GM19455 (cell line): Measurements from ENCODE around the gene CEP170B.
"Not testable (repeated sequence)": the region's sequence is repeated elsewhere in the genome, so short reads cannot be mapped to it uniquely, and the experiment has no call there.

Source experiments
- ATAC-seq: cut with Tn5 transposase; IDR thresholded peaks from one replicate; pipeline ENCODE4 v1.9.1; 2021; ENCODE audit not compliant: unreplicated experiment

CEP170B gene

DNA sequence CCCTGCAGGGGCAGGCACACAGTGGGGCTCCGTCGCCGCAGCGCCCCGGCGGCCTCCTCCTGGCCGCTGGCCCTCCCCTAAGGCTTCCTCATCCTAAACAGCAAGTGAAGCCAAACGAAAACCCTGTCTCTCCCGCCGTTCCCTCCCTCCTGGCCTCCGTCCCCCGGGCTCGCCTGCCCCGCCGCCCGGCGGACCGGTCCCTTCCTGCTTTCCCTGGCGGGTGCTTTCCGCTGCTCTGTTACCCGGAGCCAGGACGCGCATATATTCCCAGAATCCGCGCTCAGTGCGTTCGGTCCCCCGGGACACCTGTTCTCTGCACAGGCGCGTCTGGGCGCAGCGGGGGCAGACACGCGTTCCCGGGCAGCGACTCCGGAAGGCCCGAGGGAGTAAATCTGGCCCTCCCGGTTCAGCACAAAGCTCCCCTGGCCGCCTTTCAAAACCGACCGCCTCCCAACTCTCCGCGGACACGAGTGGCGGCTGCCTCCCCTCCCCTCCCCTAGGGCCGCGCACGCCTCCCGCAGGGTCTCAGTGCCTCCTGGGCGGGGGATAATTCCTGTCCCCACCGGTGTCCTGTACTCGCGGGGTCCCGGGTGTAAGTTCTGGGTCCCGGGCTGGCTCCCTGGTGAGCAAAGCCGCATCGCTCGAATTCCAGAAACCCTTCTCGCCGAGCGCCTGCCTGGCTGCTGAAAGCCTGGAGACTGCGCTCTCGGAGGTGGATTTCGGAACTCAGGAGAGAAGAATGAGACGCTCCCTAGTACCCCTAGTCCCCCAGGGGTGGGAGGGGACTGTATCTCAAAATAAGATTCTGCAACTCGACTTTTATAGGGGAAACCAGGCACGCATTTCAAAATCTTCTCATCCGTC, 21.4 kb upstream of the CEP170B start:
- no peak for ATAC-seq

DNA sequence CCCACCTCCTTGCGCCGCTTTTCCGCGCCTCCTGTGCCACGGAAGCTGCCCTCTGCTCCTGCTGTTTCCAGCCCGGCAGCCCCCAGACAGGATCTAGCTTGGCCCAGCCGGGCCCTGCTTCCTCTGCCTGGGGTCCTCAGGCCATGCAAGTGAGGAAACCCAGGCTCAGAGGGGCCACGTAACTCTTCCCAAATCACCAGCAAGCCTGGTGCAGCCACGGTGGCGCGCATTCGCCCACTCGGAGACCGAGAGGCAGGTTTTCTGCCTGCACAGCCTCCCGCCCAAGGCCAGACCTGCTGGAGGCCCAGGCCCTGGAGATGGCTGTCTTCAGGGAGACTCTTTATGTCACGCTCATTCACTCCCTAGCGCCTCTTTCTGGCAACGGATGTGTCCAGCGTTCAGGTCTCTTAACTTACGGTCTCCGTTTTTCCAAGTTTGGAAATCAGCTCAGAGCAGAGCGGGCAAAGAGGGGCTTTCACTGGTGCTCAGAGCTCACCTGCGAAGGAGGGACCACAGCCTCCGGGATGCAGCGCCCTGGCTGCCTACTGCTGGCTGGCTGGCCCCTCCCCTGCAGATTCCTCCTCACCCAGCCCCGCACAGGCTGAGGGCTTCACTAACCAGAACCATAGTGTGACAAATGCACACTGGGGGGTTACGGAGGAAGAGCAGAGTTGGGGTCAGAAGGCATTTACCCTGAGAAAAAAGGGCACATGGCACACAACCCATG, 20.6 kb upstream of the CEP170B start:
- ATAC-seq: no peak

DNA sequence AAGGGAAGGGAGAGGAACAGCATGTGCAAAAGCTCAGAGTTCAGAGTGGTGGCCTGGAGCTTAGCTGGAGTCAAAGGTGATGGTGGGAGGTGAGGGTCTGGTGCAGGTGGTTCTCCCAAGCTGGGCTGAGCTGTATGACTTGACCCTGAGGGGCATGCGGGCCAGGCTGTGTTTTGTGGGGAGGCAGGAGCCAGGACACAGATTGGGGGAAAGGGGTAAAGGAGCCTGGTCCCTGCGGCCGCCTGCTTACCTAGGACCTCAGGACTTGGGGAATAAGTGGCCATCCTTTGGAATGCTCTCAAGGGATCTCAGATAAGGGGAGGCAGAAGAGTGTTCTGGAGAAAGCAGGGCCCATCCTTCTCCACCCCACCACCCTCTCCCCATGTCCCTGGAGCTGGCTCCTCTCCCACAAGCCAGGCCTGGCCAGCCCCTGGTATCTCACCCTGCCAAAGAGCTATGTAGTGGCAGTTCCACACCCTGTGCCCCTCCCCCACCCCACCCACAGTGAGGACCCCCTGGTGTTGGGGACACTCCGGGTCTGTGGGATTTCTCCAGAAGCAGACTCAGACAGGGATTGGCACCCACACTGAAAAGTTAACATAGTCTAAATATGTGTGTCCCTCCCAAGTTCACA, 19.9 kb upstream of the CEP170B start:
- ATAC-seq: no peak

DNA sequence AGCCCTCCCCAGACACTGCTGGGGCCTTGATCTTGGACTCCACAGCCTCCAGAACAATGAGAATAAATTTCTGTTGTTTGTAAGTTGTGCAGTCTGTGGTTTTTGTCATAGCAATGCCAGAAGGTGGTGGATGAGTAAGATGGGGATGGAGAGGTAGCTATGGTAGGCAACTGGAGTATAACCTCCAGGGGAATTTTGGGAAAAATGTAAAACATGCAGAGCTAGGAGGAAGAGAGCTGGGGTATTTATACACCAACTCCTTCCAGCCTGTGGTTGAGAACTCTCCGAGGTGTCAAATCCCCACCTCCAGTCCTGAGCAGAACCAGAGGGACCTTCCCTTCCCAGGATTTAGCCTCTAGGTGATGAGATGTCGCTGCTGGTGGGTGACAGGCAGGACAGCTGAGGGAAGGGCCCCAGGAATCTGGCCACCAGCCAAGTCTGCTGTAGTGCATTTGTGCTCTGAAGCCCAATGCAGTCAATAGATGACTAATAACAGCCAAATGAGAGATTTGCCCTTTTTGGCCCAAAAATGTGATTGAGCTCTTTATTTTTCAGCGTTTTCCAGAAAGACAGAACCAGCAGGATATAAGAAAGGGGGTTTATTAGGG, 19.1 kb upstream of the CEP170B start:
- no peak for ATAC-seq

DNA sequence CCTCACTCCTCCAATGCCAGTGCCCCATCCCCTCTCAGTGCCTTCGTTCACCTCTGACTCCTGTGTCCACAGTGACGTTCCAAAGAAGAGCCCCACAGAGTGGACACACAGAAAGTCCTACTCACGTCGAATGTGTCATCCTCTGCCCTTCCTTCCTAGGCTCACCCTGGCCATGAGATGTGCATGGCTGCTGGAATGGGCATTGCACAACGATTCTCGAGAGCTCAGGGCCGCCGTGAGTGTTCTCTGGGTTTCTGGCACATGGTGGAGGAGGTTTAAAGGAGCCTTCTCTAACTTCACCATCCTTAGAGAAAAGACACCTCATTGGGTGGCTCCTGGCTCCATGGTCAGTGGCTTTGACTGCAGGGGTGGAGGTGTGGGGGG, 12.8 kb upstream of the CEP170B start:
- no peak for ATAC-seq

DNA sequence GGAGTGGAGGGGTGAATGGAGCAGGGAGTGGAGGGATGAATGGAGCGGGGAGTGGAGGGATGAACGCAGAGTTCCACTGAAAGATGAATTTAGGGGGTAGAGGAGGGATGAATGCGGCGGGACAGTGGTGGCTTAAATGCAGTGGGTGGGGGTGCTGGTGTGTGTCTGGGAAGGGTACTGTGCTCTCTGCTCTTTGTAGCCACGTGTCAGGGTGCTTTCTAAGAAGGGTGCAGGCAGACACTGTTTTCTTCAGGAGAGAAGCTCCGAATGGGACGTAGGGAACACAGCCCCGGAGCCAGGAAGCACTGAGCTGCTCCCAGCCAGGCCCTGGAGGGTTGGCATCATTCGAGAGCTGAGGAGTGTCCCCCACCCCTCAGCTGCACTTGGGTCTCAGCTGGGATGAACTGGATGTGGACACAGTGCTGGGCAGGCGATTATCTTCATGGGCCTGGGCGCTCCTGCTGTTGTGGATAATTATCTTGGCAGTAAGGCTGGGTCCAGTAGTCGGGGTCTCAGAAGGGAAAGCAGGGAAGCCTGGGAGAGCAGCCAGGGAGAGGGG, 9.5 kb upstream of the CEP170B start:
- no peak for ATAC-seq

DNA sequence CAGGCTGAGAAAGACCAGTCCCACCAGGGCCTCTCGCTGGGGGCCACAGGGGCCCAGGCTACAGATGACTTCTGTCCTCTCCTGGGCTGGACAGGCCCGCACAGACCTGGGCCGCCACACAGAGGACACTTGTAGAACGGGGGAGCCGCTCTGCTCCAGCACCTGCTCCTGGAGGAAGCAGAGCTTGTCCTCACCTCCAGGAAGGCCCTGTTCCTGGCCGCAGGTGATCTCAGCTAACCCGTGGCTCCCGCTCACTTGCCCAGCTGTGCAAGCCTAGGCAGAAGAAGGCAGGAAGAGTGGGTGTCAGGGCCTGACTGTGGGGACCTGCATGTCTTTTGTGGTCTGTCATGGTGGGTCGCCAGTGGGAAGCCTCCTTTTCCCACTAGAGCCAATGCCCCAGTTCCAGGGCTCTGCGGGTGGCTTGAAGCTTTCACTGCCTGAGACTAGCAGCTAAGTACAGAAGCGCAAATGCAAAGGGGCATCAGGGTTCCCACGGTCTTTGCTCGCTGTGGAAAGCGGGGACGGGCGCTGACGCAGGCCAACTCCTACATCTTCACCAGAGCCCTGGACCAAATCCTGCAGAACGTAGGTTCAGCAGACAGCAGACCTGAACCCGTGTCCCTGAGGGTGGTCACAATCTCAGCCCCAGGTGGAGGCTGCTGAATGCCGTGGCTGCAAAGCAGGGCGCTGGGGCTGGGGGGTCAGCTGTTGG, 8.8 kb upstream of the CEP170B start:
- no peak for ATAC-seq

DNA sequence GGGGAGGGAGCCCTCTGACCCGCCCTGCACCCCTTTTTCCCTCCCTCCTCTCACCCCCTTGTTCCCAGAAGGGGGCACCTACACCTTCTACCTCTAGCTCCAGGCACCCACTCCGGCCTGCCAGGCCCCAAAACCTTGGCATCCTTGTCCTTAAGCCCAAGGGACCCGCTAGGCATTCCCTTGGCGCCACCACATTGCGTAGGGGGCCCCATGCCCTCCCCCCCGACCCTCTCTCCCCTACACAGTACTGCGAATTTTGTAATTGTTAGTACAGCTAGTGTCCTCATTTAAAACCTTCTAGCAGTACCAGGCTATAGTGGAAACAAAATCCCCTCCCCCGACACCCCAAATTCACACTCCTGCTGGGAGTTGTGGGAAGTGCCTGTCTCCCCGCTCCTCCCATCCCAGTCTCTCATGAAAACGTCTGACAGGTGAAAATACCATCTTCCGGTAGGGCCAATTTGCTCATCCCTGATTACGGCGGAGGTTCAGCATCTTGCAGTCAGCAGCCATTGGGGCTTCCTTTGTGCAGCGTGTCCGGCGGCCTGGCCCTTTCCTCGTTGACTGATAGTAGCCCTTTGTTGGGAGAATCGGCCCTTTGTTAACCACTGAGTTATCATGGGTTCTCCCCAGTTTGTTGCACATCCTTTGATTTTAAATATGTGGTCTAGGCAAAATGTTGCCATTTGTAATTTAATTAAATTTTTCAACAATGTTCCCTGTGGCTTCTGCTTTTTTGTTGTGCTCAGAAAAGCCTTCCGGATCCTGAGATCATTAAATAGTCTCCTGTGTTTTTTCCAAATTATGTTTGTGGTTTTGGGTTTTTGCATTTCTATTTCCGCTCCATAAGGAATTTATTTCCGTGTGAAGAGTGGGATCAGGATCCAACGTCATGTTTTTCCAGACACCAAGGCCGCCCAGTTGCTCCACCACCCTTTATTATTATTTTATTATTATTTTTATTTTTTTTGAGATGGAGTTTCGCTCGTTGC, 7.9 kb upstream of the CEP170B start:
- ATAC-seq: no peak

DNA sequence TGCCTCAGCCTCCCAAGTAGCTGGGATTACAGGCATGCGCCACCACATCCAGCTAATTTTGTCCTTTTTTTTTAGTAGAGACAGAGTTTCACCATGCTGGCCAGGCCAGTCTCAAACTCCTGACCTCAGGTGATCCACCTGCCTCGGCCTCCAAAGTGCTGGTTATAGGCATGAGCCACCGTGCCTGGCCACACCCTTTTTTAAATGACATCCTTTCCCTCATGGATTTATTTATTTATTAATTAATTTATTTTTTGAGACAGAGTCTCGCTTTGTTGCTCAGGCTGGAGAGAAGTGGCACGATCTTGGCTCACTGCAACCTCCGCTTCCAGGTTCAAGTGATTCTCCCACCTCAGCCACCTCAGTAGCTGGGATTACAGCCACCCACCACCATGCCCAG, 7.1 kb upstream of the CEP170B start:
- not testable (repeated sequence) for ATAC-seq

DNA sequence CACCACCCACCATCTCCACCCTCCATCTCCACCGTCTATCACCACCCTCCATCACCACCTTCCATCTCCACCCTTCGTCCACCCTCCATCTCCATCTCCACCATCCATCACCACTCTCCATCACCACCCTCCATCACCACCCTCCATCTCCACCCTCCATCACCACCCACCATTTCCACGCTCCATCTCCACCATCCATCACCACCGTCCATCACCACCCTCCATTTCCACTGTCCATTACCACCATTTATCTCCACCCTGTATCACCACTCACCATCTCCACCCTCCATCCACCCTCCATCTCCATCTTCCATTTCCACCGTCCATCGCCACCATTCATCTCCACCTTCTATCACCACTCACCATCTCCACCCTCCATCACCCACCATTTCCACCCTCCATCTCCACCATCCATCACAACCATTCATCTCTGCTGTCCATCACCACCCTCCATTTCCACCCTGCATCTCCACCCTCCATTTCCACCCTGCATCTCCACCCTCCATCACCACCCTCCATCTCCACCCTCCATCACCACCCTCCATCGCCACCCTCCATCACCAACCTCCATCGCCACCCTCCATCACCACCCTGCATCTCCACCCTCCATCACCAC, 6.1 kb upstream of the CEP170B start:
- ATAC-seq: no peak

DNA sequence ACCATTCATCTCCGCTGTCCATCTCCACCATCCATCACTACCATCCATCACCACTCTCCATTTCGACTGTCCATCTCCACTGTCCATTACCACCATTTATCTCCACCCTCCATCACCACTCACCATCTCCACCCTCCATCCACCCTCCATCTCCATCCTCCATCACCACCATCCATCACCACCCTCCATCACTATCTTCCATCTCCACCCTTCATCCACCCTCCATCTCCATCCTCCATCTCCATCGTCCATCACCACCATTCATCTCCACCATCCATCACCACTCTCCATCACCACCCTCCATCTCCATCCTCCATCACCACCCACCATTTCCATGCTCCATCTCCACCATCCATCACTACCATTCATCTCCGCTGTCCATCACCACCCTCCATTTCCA, 5.2 kb upstream of the CEP170B start:
- ATAC-seq: no peak

DNA sequence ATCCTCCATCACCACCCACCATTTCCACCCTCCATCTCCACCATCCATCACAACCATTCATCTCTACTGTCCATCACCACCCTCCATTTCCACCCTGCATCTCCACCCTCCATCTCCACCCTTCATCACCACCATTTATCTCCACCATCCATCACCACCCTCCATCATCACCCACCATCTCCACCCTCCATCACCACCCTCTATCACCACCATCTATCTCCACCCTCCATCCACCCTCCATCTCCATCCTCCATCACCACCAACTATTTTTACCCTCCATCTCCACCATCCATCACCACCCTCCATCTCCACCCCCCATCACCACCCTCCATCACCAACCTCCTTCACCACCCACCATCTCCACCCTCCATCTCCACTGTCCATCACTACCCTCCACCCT, 4.7 kb upstream of the CEP170B start:
- ATAC-seq: no peak

DNA sequence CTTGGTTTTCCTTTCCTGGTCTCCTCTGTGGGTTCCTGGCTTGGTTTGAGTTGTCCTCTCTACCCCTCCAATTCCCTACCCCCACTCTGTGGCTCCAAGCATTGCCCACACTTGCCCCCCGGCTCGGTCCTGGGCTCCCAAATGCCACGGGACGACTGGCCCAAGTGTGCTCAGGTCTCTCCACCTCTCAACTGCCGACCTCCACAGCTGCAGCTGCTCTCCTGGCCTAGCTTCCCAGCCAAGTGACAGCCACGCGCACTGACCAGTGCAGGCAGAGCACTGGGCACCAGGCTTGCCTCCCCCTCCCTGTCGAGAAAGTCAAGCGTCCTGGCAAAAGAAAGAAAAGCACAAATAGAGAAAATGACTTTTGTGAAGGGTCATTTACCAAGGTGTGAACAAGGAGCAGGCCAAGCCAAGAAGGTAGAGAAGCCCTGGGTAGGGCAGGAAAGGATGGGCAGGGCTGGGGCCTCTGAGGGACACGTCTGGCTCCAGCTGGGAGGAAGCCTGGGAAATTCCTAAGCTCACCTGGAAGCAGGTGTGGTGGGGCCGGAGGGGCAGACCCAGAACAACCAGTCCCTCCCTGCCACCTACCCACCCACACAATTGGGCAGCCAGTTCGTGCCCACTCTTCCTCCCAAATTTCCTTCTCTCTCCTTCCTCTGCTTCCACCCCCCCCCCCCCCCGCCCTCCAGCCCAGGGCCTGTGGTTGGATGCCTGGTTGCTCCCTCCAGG, 1.8 kb upstream of the CEP170B start:
- no peak for ATAC-seq

DNA sequence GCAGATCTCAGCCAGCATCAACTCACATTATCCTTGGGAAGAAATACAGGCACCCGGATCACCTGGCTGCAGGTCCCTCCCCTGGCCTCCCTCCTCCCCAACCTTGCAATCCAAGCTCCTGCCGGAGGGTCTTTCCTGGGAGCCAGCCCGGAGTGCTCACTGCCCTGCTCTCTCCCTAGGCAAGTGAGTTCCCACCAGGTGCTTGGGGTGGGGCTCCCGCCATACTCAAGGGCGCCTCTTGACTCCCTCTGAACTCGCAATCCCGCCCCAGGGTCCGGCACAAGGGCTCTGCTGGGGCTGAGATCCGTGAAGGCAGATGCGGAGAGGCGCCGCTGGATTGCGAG, 1.2 kb upstream of the CEP170B start:
- no peak for ATAC-seq

DNA sequence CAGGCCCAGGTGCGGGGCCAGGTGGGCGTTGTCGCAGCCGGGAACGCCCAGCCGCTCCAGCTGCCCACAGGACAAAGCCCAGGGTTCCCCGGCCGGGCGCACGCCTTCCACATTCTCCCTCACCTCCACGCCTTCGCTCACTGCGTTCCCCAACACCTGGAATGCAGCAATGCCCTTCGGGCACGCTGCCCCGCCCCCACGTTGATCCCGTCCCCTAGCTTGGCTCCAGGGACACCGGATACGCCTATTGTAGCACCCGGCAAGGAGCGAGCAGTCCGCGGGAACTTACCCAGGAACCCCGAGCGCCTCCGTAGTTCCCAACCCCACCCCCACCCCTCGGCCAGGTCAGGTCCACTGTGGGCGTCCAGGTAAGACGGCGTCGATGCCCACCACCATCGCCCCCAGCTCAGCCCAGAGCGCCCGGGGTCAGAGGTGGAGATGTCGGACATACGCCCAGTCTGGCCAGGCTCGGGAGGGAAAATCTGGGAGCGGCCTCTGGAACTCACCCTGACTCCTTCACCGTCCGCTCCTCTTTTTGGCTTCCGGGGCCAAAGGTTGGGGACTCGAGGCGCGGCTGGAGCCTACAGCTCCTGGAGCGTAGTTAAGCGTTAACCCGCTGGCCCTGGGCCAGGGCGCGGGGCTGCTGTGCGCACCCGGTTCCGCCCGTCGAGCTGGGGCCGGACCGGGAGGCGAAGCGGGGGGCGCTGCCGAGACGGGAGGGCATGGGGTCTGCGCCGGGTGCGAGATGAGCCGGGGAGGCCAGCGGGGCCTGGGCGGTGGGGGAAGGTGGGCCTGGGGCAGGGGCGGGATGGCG, 594 bp upstream of the CEP170B start:
- ATAC-seq: no peak

DNA sequence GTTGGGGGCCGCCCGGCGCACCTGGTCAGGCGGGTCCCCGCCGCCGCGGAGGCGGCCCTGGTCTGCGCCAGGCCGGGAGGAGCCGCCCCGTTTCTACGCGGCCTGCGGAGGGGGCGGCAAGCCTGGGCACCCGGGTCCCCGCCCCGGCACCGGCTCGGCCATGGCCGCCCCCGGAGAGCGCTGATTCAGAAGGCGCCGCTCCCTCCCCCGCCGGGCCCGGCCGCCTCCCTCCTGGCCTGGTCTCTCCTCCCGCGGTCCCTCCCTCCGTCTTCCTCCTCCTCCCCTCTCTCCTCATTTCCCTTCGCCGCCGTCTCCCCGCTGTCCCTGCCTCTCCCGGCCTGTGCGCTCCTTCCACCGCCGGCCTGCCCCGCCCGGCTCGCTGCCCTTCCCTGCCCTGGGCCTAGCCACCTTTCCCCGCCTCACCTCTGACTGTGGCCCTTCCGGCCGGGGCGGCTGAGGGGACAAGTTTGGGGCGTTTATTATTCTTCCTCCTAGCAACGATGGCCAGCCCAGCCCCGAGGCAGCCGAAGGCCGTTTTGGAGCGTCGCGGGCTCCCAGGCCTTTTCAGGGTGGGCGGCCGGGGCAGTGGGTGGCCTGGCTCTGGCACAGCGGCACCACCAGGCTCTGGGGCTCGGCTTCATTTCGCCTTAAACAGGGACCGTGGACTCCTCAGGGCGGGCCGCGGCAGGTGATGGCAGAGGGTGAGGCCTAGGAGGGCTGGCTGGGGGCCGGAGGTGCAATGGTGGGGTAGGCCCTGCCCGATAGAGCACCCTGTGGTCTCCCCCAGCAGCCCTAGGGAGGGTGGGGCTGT, 768 bp downstream of the CEP170B start:
- ATAC-seq: no peak
